ENCODE data around the gene GPR173. TPM values are rescaled to one million over a fixed set of nuclear protein-coding genes. Genes with fewer than 3 reads are reported as not detected.

The GPR173 gene
- total RNA-seq, 4 donors from 2014 or later: 0.21 to 2.3 (median 0.72) TPM

- WGBS: 28% methylated on average over 4 of the region's 4 CpGs
- no peak for DNase-seq (ENCODE audit: low spot score in 2 of 2)
- peaks cover 5% of the 10 kb centered on the region for H3K27me3 ChIP-seq
- no peaks in the 10 kb centered on the region for H3K4me1 ChIP-seq
- no peak overlapping the region for H3K4me3 ChIP-seq
- H3K9me3 ChIP-seq: no peaks in the 10 kb centered on the region
- H3K27ac ChIP-seq: no peak overlapping the region
- H3K36me3 ChIP-seq: no peaks in the 10 kb centered on the region
- no peak for TF ChIP-seq EP300 (IDR thresholded peaks at IDR 0.05)
- TF ChIP-seq, protein P1, sequence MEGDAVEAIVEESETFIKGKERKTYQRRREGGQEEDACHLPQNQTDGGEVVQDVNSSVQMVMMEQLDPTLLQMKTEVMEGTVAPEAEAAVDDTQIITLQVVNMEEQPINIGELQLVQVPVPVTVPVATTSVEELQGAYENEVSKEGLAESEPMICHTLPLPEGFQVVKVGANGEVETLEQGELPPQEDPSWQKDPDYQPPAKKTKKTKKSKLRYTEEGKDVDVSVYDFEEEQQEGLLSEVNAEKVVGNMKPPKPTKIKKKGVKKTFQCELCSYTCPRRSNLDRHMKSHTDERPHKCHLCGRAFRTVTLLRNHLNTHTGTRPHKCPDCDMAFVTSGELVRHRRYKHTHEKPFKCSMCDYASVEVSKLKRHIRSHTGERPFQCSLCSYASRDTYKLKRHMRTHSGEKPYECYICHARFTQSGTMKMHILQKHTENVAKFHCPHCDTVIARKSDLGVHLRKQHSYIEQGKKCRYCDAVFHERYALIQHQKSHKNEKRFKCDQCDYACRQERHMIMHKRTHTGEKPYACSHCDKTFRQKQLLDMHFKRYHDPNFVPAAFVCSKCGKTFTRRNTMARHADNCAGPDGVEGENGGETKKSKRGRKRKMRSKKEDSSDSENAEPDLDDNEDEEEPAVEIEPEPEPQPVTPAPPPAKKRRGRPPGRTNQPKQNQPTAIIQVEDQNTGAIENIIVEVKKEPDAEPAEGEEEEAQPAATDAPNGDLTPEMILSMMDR (IDR thresholded peaks at IDR 0.05): no peak
- no peak for TF ChIP-seq POLR2A (IDR thresholded peaks at IDR 0.05)
- no peak for TF ChIP-seq POLR2AphosphoS5 (IDR thresholded peaks at IDR 0.05)
These were observed 30.0 kb upstream of the GPR173 start for GRCh38 chrX:53018627-53019026.

DNA sequence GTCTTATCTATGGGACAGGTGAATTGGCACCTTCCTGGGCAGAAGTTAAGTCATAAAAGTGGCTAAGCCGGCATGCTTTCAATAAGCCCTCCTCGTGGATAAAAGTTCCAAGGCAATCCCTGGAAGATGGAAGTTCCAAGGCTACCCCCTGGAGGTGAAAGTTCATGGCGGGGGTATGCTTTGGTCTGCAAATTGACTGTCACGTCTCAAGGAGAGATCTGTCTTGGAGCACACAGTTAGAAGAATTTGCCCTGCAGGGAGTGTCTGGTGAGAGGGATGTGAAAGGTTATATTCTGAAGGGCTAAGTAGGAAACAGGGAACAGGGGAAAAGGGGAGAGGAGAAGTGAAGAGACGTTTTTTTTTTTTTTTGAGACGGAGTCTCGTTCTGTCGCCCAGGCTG is 26.2 kb upstream of the GPR173 start:
- Histone ChIP-seq H3K27me3 (peaks cover 5% of the 10 kb centered on the region), H3K27ac (no peak overlapping the region), H3K4me1 (no peaks in the 10 kb centered on the region), H3K4me3 (no peak overlapping the region), H3K9me3 (no peaks in the 10 kb centered on the region), H3K36me3 (no peaks in the 10 kb centered on the region)
- no peak for DNase-seq (ENCODE audit: low spot score in 2 of 2)
- TF ChIP-seq, protein P1 (IDR thresholded peaks at IDR 0.05): no peak
- TF ChIP-seq POLR2AphosphoS5 (IDR thresholded peaks at IDR 0.05) (no peak), POLR2A (IDR thresholded peaks at IDR 0.05) (no peak), EP300 (IDR thresholded peaks at IDR 0.05) (no peak)
- WGBS: 47% methylated on average over 8 of the region's 8 CpGs

- no peak overlapping the region for H3K27ac ChIP-seq
- DNase-seq (ENCODE audit: low spot score in 2 of 2): no peak
- H3K9me3 ChIP-seq: no peaks in the 10 kb centered on the region
- WGBS: 81% methylated on average over 1 of the region's 1 CpG
- H3K4me3 ChIP-seq: no peak overlapping the region
- H3K36me3 ChIP-seq: no peaks in the 10 kb centered on the region
- no peaks in the 10 kb centered on the region for H3K4me1 ChIP-seq
- TF ChIP-seq, protein P1 (IDR thresholded peaks at IDR 0.05): no peak
- TF ChIP-seq EP300 (IDR thresholded peaks at IDR 0.05) (no peak), POLR2AphosphoS5 (IDR thresholded peaks at IDR 0.05) (no peak), POLR2A (IDR thresholded peaks at IDR 0.05) (no peak)
- H3K27me3 ChIP-seq: no peaks in the 10 kb centered on the region
These were observed 19.9 kb upstream of the GPR173 start for GRCh38 chrX:53028678-53029077.

GRCh38 chrX:53031380-53031779 is 17.2 kb upstream of the GPR173 start:
- Histone ChIP-seq H3K27me3 (no peaks in the 10 kb centered on the region), H3K27ac (no peak overlapping the region), H3K36me3 (no peaks in the 10 kb centered on the region), H3K4me3 (no peak overlapping the region), H3K9me3 (no peaks in the 10 kb centered on the region), H3K4me1 (no peaks in the 10 kb centered on the region)
- WGBS: 44% methylated on average over 4 of the region's 4 CpGs
- no peak for DNase-seq (ENCODE audit: low spot score in 2 of 2)
- TF ChIP-seq EP300 (IDR thresholded peaks at IDR 0.05): no peak
- TF ChIP-seq POLR2AphosphoS5 (IDR thresholded peaks at IDR 0.05): no peak
- TF ChIP-seq, protein P1 (IDR thresholded peaks at IDR 0.05): no peak
- TF ChIP-seq POLR2A (IDR thresholded peaks at IDR 0.05): no peak

DNA sequence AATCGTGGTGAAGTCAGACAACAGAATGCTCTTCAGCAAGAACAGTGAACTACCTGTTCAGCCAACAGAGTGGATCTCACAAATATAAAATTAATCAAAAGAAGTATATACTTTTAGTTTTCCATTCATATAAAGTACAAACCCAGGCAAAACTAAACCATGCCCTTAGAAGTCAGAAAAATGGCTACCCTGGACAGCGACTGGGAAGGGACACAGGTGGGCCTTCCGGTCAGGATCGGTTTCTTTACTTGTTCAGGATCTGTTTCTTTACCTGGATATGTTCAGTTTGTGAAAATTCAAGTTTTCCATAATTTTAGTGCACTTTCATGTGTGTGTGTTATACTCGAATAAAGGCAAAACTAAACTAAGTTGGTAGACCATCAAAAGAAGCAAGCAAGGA is 12.4 kb upstream of the GPR173 start:
- no peak overlapping the region for H3K27ac ChIP-seq
- TF ChIP-seq POLR2A (IDR thresholded peaks at IDR 0.05) (no peak), POLR2AphosphoS5 (IDR thresholded peaks at IDR 0.05) (no peak), EP300 (IDR thresholded peaks at IDR 0.05) (no peak)
- TF ChIP-seq, protein P1 (IDR thresholded peaks at IDR 0.05): no peak
- H3K9me3 ChIP-seq: no peaks in the 10 kb centered on the region
- WGBS: 57% methylated on average over 5 of the region's 5 CpGs
- no peaks in the 10 kb centered on the region for H3K27me3 ChIP-seq
- no peak overlapping the region for H3K4me3 ChIP-seq
- H3K4me1 ChIP-seq: no peaks in the 10 kb centered on the region
- no peaks in the 10 kb centered on the region for H3K36me3 ChIP-seq
- no peak for DNase-seq (ENCODE audit: low spot score in 2 of 2)
